22Rv1 (cell line): ENCODE measurements around the gene ALG8.

ENCODE experiments used
- H3K27ac ChIP-seq: fragments of 450-650 bp; 2 replicates; pipeline ENCODE4 v1.5.1; 2017
- CTCF ChIP-seq: fragments of 450-650 bp; IDR thresholded peaks from 2 replicates; pipeline ENCODE4 v1.5.1; 2017; ENCODE audit warnings: mild to moderate bottlenecking
- ZFX ChIP-seq: fragments of 450-650 bp; IDR thresholded peaks from 2 replicates; pipeline ENCODE4 v1.6.1; 2017; ENCODE audit warnings: antibody characterized with exemption, borderline replicate concordance

The ALG8 gene

GRCh38 chr11:78156127-78156844 lies 16.9 kb upstream of the ALG8 start:
- peak overlapping the region; percentile 32 for H3K27ac ChIP-seq
- TF ChIP-seq ZFX (no peak), CTCF (no peak)

- TF ChIP-seq CTCF (no peak), ZFX (no peak)
- no peak overlapping the region for H3K27ac ChIP-seq
Measured at GRCh38 chr11:78151804-78152203, 12.4 kb upstream of the ALG8 start.

- TF ChIP-seq ZFX: no peak
- TF ChIP-seq CTCF: no peak
- H3K27ac ChIP-seq: no peak overlapping the region
Measured at GRCh38 chr11:78150754-78151153, 11.3 kb upstream of the ALG8 start.

- TF ChIP-seq ZFX (no peak), CTCF (no peak)
Measured at GRCh38 chr11:78150346-78150745, 10.9 kb upstream of the ALG8 start.

GRCh38 chr11:78149646-78150045 lies 10.2 kb upstream of the ALG8 start:
- TF ChIP-seq ZFX (no peak), CTCF (no peak)
- H3K27ac ChIP-seq: no peak overlapping the region

More at GRCh38 chr11:78150346-78150745, 10.9 kb upstream of the ALG8 start:
- H3K27ac ChIP-seq: no peak overlapping the region

- TF ChIP-seq CTCF: no peak
- no peak for TF ChIP-seq ZFX
- H3K27ac ChIP-seq: no peak overlapping the region
Measured at GRCh38 chr11:78147807-78148206, 8.4 kb upstream of the ALG8 start.

GRCh38 chr11:78145511-78146025 lies 6.1 kb upstream of the ALG8 start:
- no peak overlapping the region for H3K27ac ChIP-seq
- TF ChIP-seq CTCF: no peak
- TF ChIP-seq ZFX: no peak
